Epidermal melanocyte (primary cell): ENCODE results near the gene INSL3.
"Not testable (repeated sequence)": the region's sequence is repeated elsewhere in the genome, so short reads cannot be mapped to it uniquely, and the experiment has no call there.

Experiments used
- DNase-seq: peaks from one replicate; pipeline ENCODE4 v3.0.0; 2011; ENCODE audit warnings: low spot score; ENCODE audit not compliant: insufficient read length

Gene INSL3

GRCh38 chr19:17817668-17818363 lies 3.5 kb downstream of the INSL3 start:
- DNase-seq, result no peak

DNA sequence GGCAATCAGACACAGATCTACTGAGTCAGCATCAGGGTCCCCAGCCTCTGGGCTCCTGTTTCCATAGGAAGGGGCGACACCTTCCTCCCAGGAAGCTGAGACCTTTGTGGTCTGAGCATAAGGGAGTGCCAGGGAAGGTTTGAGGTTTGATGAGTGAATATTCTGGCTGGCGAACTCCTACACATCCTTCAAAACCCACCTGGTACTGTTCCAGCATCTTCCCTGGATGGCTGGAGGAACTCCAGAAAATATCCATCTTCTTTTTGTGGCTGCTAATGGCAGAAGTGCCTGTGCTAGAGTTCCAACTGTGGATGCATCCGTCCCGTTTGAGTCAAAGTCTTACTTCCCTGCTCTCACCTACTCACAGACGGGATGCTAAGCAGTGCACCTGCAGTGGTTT lies 9.2 kb downstream of the INSL3 start:
- no peak for DNase-seq

DNA sequence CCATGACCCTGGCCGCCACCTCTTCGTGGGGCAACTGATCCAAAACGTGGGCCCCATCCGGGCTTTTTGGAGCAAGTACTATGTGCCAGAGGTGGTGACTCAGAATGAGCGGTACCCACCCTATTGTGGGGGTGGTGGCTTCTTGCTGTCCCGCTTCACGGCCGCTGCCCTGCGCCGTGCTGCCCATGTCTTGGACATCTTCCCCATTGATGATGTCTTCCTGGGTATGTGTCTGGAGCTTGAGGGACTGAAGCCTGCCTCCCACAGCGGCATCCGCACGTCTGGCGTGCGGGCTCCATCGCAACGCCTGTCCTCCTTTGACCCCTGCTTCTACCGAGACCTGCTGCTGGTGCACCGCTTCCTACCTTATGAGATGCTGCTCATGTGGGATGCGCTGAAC lies 9.6 kb downstream of the INSL3 start:
- DNase-seq, result no peak

GRCh38 chr19:17811103-17811502 lies 10.2 kb downstream of the INSL3 start:
- DNase-seq, result no peak

GRCh38 chr19:17807731-17808316 lies 13.5 kb downstream of the INSL3 start:
- no peak for DNase-seq

- DNase-seq, result no peak
These were observed 14.4 kb downstream of the INSL3 start for GRCh38 chr19:17806945-17807344.

DNA sequence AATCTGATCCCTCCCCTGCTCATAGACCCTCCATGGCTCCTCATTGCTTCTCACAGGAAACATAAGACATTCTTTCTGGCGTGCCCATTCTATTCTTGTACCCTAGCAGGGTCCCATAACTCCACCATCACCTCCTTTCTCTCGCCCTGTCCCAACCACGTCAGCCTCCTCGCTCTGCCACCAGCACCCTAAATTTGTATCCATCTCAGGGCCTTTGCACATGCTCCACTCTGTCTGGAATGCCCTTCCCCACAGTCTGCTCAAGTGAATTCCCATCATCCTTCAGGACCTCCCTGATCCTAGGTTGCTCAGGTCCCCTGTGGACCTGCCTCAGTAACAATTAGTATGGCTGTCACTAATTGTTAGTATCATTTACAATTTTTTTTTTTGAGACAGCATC lies 15.9 kb downstream of the INSL3 start:
- DNase-seq, result no peak

- DNase-seq, result no peak
These were observed 17.9 kb downstream of the INSL3 start for GRCh38 chr19:17803264-17803896.

GRCh38 chr19:17802137-17802858 lies 19.0 kb downstream of the INSL3 start:
- DNase-seq, result no peak

DNA sequence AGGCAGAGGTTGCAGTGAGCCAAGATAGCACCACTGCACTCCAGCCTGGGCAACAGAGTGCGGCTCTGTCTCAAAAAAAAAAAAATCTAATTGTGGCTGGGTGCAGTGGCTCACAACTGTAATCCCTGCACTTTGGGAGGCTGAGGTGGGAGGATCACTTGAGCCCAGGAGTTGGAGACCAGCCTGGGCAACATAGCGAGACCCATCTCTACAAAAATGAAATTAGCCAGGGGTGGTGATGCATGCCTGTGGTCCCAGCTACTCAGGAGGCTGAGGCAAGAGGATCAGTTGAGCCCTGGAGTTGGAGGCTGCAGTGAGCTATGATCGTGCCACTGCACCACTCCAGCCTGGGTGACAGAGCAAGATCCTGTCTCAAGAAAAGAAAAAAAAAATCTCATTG lies 22.7 kb downstream of the INSL3 start:
- not testable (repeated sequence) for DNase-seq

DNA sequence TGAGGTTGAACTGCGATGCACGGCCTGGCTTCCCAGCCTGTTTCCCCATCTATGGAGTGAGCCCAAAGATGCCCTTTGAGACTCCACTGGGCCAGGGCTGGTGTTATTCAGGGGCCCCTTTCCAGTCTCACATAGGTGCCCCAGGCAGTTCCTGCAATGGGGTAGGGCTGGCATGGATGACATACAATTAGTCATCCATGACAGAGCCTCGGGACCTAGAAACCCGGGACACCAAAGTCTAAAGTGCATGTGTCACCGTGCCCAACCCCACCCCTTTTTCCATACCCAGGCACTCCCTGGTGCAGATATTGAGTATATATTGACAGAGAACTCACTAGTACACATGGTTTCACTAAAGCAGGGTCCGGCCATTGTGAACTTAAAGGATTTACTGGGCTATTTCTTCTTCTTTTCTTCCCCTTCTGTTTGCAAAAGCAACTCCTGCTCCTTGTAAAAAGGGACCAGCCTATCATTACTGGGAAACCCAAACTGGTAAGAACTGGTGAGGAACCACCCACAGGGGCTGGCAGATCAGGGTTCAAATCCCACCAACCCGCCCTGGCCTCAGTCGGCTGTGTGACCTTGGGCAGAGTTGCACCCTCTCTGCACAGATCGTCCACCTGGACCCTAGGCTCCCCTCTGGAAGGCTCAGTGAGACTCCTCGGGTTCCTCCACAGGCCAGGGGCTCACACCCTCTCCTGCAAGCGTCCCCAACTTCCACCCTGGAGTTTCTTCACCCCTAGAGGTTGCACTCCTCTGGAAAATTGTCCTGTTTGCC lies 23.7 kb downstream of the INSL3 start:
- DNase-seq, result no peak

- no peak for DNase-seq
These were observed 24.4 kb downstream of the INSL3 start for GRCh38 chr19:17796838-17797423.

GRCh38 chr19:17796013-17796837 lies 25.1 kb downstream of the INSL3 start:
- no peak for DNase-seq

- DNase-seq, result no peak
These were observed 25.8 kb downstream of the INSL3 start for GRCh38 chr19:17795495-17795856.

DNA sequence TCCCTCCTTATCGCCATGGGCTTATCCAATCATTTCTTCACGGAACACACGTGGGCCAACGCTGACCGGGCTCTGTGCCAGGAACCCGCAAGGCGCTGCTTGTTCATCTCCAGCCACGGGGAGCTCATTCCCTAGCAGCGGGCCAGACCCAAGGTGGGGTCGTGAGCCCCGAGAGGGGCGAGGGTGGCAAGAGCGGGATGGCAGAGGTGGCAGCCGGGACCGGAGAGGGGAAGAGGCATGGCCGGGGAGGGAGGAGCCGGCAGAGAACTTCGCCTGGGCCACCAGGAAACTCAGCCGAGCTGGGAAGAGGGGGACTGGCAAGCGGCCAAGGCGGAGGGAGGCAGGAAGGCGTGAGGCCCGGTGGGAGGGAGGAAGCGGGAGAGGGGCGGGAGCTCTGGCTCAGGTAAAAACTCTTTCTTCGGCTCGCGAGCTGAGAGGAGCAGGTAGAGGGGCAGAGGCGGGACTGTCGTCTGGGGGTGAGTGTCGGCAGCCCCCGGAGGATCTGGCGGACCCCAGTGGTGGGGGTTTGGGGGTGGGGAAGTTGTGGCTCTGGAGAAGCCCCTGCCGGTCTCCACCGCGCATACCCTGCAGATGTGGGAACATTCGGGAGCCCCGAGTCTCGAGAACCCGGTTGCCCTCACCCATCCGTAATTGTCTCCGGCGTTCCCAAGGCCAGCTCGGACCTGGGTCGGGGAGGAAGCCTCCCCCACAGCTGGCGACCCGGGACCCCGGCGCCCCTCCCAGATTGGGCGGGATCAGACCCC lies 26.4 kb downstream of the INSL3 start, which contains the start of gene B3GNT3:
B3GNT3 (plus strand) TSS at position 408 of the 764 bp plus-strand sequence. CDS start 12,670 bp downstream, outside the sequence.
- no peak for DNase-seq

DNA sequence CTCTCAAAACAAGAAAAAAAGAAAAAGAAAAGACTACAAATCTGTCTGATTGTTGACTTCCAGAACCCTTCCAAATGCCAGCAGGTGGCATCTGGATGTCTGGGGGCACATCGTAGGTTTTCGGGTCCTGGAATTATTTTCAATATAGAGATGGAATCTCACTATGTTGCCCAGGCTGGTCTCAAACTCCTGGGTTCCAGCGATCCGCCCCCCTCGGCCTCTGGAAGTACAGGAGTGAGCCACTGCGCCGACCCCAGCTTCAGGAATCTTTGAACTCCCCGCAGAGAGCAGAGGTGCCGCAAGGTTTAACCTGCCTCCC lies 26.9 kb downstream of the INSL3 start:
- no peak for DNase-seq

DNA sequence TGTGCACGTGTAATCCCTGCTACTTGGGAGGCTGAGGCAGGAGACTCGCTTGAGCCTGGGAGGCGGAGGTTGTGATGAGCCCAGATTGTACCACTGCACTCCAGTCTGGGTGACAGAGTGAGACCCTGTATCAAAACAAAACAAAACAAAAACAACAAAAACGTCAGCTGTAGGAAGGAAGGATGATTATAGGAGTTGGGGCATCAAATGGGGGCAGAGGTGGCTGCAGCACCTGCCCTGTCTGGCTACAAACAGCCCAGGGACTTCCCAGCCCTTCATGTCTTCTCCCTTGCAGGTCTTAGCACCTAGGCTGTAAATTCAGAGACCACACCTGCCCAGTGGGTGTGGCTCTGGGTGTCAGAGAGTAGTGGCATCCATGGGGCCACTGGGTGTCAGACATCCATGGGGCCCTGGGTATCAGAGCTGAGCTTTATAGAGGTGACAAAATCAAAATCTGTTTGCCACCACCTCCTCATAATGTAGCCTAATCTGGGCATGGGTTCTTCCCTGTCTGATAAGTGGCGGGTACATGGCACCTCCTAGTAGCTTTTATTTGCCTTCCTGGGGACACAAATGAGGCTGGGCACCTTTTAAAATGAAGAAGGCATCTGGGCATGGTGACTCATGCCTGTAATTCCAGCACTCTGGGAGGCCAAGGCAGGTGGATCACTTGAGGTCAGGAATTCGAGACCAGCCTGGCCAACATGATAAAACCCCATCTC lies 31.1 kb downstream of the INSL3 start:
- no peak for DNase-seq

GRCh38 chr19:17788632-17789031 lies 32.7 kb downstream of the INSL3 start:
- no peak for DNase-seq
